Sigmoid colon (tissue), 7 donors: Measurements from ENCODE around the gene FOXR2. TPM values are rescaled to one million over a fixed set of nuclear protein-coding genes. Genes with fewer than 3 reads are reported as not detected.

Experiments
- DNase-seq: peaks from one replicate; pipeline ENCODE4 v3.0.0-alpha.2; 2019
- H3K27ac ChIP-seq, 4 donors: fragments of 200-600 bp; sonication (generic); one replicate each; pipeline ENCODE4 v1.5.1; 2016 to 2019; ENCODE audit warnings: mild to moderate bottlenecking in 1 of 4
- H3K27me3 ChIP-seq, 3 donors: fragments of 200-600 bp; sonication (generic); one replicate each; pipeline ENCODE4 v1.5.1; 2019; ENCODE audit warnings: mild to moderate bottlenecking in 1 of 3
- H3K36me3 ChIP-seq, 4 donors: fragments of 200-600 bp; sonication (generic); one replicate each; pipeline ENCODE4 v1.5.1; 2016 to 2019
- H3K4me1 ChIP-seq, 4 donors: fragments of 200-600 bp; sonication (generic); one replicate each; pipeline ENCODE4 v1.5.1; 2017 to 2019
- H3K4me3 ChIP-seq, 4 donors: fragments of 200-600 bp; sonication (generic); one replicate each; pipeline ENCODE4 v1.5.1; 2017 to 2019; ENCODE audit warnings: mild to moderate bottlenecking in 2 of 4, moderate library complexity in 1 of 4
- H3K9me3 ChIP-seq, 4 donors: fragments of 200-600 bp in 3 of 4; sonication (generic) in 3 of 4; one replicate each; pipeline versions ENCODE4 v1.5.1 to v1.6.1; 2013 to 2019
- EP300 ChIP-seq, 4 donors: sonication (generic); formaldehyde crosslinking; IDR thresholded peaks; one replicate each; pipeline ENCODE4 v1.6.1; 2017; ENCODE audit warnings: antibody characterized with exemption in 4 of 4
- POLR2A ChIP-seq, 2 donors: fragments of 450-650 bp; IDR thresholded peaks; one replicate each; pipeline ENCODE4 v1.6.1; 2016; ENCODE audit warnings: antibody characterized with exemption in 2 of 2, mild to moderate bottlenecking in 2 of 2, moderate library complexity in 2 of 2
- POLR2AphosphoS5 ChIP-seq, 4 donors: sonication (generic); formaldehyde crosslinking; IDR thresholded peaks; one replicate each; pipeline ENCODE4 v1.6.1; 2017; ENCODE audit warnings: antibody characterized with exemption in 4 of 4
- WGBS, 2 donors: extraction: QIAGEN DNeasy Blood & Tissue Kit; methylation state at CpG; one replicate each; pipeline ENCODE4 v1.1.7; 2013; 5-methylcytosine and 5-hydroxymethylcytosine counted together
- intact Hi-C: fragments of 100-400 bp; cut with DNase I; formaldehyde crosslinking; loops from one replicate; pipeline ENCODE4 v1.15.1; 2023
- polyA plus RNA-seq, 3 donors: library from polyadenylated mRNA; stranded (reverse); fragments of 200-250 nt; gene quantifications; one replicate each; pipeline ENCODE4 v1.2.3, GENCODE V29; 2013
- total RNA-seq, 4 donors: library from RNA; depleted of rRNA; stranded (reverse); fragments of >200 nt; gene quantifications; one replicate each; pipeline ENCODE4 v1.1.0, GENCODE V29; 2016
- TF ChIP-seq, protein P1 (sequence below), 4 experiments: fragments of 450-650 bp in 3 of 4; fragments of 200-600 bp in 1 of 4; IDR thresholded peaks; one replicate each; pipeline ENCODE4 v1.5.1; 2016 to 2019; ENCODE audit warnings: antibody characterized with exemption in 4 of 4, mild to moderate bottlenecking in 3 of 4, moderate library complexity in 2 of 4
- donor health status: healthy with polysubstance abuse.
- donor health status: Bipolar disorder and iron deficiency.
- donor health status: healthy.

FOXR2 gene, protein sequence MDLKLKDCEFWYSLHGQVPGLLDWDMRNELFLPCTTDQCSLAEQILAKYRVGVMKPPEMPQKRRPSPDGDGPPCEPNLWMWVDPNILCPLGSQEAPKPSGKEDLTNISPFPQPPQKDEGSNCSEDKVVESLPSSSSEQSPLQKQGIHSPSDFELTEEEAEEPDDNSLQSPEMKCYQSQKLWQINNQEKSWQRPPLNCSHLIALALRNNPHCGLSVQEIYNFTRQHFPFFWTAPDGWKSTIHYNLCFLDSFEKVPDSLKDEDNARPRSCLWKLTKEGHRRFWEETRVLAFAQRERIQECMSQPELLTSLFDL
- not detected for total RNA-seq
- not detected for polyA plus RNA-seq

DNA sequence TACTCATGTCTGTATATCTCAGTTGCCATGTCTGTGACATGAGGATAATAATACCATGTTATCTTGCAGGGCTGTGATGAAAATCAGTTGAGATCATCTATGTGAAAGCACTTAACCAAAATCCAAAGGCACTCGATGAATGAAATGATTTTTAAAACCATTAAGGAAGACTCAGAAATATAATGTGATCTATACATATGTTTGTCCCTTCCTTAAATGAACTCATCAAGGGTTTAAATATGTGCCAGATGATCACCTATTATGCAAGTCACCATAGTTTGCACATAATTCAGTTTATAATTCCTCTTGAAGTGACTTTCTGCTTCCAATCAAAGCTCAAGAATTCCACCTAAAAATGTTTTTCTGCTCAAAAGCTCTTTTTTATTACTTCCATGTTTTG is at the start of gene FOXR2:
Gene FOXR2, plus strand, starts transcription at position 301 of the 400 bp plus-strand sequence. CDS start 312 bp downstream, outside the sequence.
- H3K27me3 ChIP-seq: no peaks in the 10 kb centered on the region
- no peak within 1 kb of the TSS for H3K4me3 ChIP-seq
- H3K9me3 ChIP-seq: no peaks in the 10 kb centered on the region
- intact Hi-C loops: no loop called here
- TF ChIP-seq POLR2A (IDR thresholded peaks at IDR 0.05) (no peak), POLR2AphosphoS5 (IDR thresholded peaks at IDR 0.05) (no peak), EP300 (IDR thresholded peaks at IDR 0.05) (no peak)
- TF ChIP-seq, protein P1, sequence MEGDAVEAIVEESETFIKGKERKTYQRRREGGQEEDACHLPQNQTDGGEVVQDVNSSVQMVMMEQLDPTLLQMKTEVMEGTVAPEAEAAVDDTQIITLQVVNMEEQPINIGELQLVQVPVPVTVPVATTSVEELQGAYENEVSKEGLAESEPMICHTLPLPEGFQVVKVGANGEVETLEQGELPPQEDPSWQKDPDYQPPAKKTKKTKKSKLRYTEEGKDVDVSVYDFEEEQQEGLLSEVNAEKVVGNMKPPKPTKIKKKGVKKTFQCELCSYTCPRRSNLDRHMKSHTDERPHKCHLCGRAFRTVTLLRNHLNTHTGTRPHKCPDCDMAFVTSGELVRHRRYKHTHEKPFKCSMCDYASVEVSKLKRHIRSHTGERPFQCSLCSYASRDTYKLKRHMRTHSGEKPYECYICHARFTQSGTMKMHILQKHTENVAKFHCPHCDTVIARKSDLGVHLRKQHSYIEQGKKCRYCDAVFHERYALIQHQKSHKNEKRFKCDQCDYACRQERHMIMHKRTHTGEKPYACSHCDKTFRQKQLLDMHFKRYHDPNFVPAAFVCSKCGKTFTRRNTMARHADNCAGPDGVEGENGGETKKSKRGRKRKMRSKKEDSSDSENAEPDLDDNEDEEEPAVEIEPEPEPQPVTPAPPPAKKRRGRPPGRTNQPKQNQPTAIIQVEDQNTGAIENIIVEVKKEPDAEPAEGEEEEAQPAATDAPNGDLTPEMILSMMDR (IDR thresholded peaks at IDR 0.05): no peak
- H3K4me1 ChIP-seq: no peaks in the 10 kb centered on the region
- WGBS, 2 donors: 89% methylated on average over 1 of the region's 1 CpG
- no peak within 1 kb of the TSS for H3K27ac ChIP-seq
- DNase-seq: no peak
- no peaks in the 10 kb centered on the region for H3K36me3 ChIP-seq

DNA sequence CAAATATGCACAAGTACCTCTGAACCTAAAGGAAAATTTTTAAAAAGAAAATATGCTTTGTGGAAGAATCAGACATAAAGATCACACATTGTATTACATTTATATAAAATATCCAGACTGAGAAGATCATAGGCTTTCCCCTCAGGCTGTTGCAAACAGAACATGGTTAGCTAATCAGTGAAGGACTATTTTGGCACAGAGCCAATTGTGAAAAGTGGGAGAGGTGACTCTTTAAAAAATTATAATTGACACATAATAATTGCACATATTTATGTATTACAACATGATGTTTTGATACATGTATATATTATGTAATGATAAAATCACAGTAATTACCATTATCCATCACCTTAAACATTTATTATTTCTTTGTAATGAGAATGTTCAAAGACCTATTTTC is 44.1 kb upstream of the FOXR2 start:
- Histone ChIP-seq H3K36me3 (no peaks in the 10 kb centered on the region), H3K4me3 (no peak overlapping the region), H3K9me3 (no peaks in the 10 kb centered on the region), H3K27me3 (no peaks in the 10 kb centered on the region), H3K4me1 (no peaks in the 10 kb centered on the region), H3K27ac (no peak overlapping the region)
- TF ChIP-seq, protein P1 (IDR thresholded peaks at IDR 0.05): no peak
- TF ChIP-seq POLR2AphosphoS5 (IDR thresholded peaks at IDR 0.05): no peak
- no peak for TF ChIP-seq EP300 (IDR thresholded peaks at IDR 0.05)
- no peak for TF ChIP-seq POLR2A (IDR thresholded peaks at IDR 0.05)
- intact Hi-C loops: no loop called here
- DNase-seq: no peak

DNA sequence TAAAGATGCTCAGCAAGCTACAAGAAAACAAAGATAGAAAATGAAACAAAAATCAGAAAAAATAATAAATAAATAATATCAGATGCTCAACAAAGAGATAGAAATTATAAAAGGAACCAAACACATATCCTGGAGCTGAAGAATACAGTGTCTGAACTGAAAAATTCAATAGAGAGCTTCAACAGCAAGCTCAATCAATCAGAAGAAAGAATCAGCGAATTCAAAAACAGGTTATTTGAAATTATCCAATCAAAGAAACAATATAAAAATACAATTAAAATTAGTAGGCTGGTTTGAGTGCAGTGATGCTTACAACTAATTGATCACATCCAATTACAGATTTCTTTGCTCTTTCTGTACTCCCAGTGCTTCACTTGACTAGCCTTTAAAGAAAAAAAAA is 40.8 kb upstream of the FOXR2 start:
- DNase-seq: no peak
- Histone ChIP-seq H3K36me3 (no peaks in the 10 kb centered on the region), H3K9me3 (no peaks in the 10 kb centered on the region), H3K27ac (no peak overlapping the region), H3K4me3 (no peak overlapping the region), H3K27me3 (no peaks in the 10 kb centered on the region), H3K4me1 (no peaks in the 10 kb centered on the region)
- no peak for TF ChIP-seq EP300 (IDR thresholded peaks at IDR 0.05)
- intact Hi-C loops: no loop called here
- 80 to 81% methylated on average over 1 of the region's 1 CpG for WGBS, 2 donors

DNA sequence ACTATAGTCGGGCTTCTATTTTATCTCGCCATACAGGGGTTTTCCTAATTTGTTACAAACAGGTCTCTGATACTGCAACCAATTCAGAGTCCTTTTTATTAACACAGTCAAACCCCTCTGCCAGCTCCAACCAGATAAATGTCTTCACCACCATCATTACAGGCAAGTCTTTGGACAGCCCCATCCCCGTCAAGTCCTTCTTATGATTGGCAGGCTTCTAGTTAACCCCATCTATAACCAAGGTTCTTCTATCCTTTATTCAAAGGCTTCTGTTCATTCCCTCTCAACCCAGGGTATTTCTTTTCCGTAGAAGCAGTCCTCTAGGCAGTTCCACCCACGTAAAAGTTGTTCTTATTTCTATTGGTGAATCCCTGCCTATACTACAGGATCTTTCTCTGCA is 29.9 kb upstream of the FOXR2 start:
- Histone ChIP-seq H3K9me3 (no peaks in the 10 kb centered on the region), H3K4me1 (no peaks in the 10 kb centered on the region), H3K27me3 (no peaks in the 10 kb centered on the region), H3K27ac (no peak overlapping the region), H3K36me3 (no peaks in the 10 kb centered on the region), H3K4me3 (no peak overlapping the region)
- WGBS, 2 donors: 82 to 87% methylated on average over 5 of the region's 5 CpGs
- DNase-seq: no peak
- TF ChIP-seq POLR2A (IDR thresholded peaks at IDR 0.05) (no peak), EP300 (IDR thresholded peaks at IDR 0.05) (no peak)
- intact Hi-C loops: no loop called here

DNA sequence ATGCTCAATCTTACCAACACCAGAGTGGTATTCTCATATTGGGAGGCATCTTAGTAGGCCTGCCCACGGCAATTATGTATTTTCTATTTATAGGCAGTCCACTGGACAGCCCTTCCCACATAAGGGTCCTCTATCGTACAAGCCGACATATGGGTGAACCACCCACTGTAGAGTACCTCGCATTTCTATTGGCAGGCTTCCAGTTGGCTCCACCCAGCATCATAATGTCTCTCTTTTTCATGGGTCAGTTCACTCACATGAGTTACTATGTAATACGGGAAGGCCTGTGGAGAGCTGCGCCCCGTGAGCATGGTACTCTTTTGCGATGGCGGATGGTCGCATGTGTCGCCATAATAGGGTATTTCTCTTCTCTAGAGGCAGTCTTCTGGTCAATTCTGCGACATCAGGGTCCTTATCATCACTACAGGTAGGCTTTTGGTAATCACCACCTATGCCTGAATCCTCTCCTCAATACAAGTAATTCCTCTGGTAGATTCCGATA is 29.4 kb upstream of the FOXR2 start:
- H3K4me3 ChIP-seq: no peak overlapping the region
- intact Hi-C loops: no loop called here
- H3K4me1 ChIP-seq: no peaks in the 10 kb centered on the region
- no peak for DNase-seq
- 86 to 89% methylated on average over 13 of the region's 13 CpGs for WGBS, 2 donors
- H3K27ac ChIP-seq: no peak overlapping the region
- H3K36me3 ChIP-seq: no peaks in the 10 kb centered on the region
- no peaks in the 10 kb centered on the region for H3K27me3 ChIP-seq
- TF ChIP-seq POLR2AphosphoS5 (IDR thresholded peaks at IDR 0.05): no peak
- TF ChIP-seq, protein P1 (IDR thresholded peaks at IDR 0.05): no peak
- no peak for TF ChIP-seq POLR2A (IDR thresholded peaks at IDR 0.05)
- no peak for TF ChIP-seq EP300 (IDR thresholded peaks at IDR 0.05)
- H3K9me3 ChIP-seq: no peaks in the 10 kb centered on the region

DNA sequence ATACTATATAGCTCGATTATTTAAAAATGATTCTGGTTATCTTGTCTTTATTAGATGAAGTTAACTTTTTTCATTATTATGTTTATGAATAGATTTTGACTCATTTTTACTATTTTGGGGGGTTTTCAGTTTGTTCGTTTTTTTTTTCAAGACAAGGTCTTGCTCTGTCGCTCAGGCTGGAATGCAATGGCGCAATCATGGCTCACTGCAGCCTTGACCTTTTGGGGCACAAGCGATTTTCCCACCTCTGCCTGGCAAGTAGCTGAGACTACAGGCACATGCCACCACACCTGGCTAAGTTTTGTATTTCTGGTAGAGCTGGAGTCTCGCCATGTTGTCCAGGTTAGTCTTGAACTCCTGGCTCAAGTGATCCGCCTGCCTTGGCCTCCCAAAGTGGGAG is 24.9 kb upstream of the FOXR2 start:
- Histone ChIP-seq H3K4me3 (no peak overlapping the region), H3K27ac (no peak overlapping the region), H3K36me3 (no peaks in the 10 kb centered on the region), H3K4me1 (no peaks in the 10 kb centered on the region), H3K9me3 (no peaks in the 10 kb centered on the region), H3K27me3 (no peaks in the 10 kb centered on the region)
- 82 to 83% methylated on average over 7 of the region's 7 CpGs for WGBS, 2 donors
- TF ChIP-seq POLR2AphosphoS5 (IDR thresholded peaks at IDR 0.05) (no peak), EP300 (IDR thresholded peaks at IDR 0.05) (no peak), POLR2A (IDR thresholded peaks at IDR 0.05) (no peak)
- TF ChIP-seq, protein P1 (IDR thresholded peaks at IDR 0.05): no peak
- DNase-seq: no peak
- intact Hi-C loops: no loop called here
